Brain microvascular endothelial cell (primary cell): Measurements from ENCODE around the gene MYLK.

Experiments
- DNase-seq: peaks from one replicate; pipeline ENCODE4 v3.0.0-alpha.2; 2020
- H3K27ac ChIP-seq: fragments of 250-450 bp; sonication (Bioruptor Pico); 2 replicates; pipeline ENCODE4 v1.5.1; 2020; ENCODE audit warnings: mild to moderate bottlenecking, moderate library complexity
- H3K27me3 ChIP-seq: fragments of 250-450 bp; sonication (Bioruptor Pico); replicated peaks from 2 replicates; pipeline ENCODE4 v1.5.1; 2020; ENCODE audit warnings: mild to moderate bottlenecking
- H3K36me3 ChIP-seq: fragments of 250-450 bp; sonication (Bioruptor Pico); replicated peaks from 2 replicates; pipeline ENCODE4 v1.5.1; 2020; ENCODE audit warnings: mild to moderate bottlenecking
- H3K4me3 ChIP-seq: 2 replicates; pipeline ENCODE4 v1.5.1; 2011; ENCODE audit warnings: low read depth, mild to moderate bottlenecking, control low read depth, low read length, moderate library complexity
- in situ Hi-C: cut with HindIII; loops from 2 replicates; pipeline ENCODE4 v1.10.0; 2017; ENCODE audit warnings: low sequenced_read_pairs, low pct_ligation_motif_present
- TF ChIP-seq, protein P1 (sequence below): IDR thresholded peaks from 2 replicates; pipeline ENCODE4 v1.5.1; 2011; ENCODE audit warnings: low read depth, mild to moderate bottlenecking, moderate library complexity, low read length, control low read depth, inconsistent platforms; ENCODE audit errors: missing control alignments

MYLK gene

DNA sequence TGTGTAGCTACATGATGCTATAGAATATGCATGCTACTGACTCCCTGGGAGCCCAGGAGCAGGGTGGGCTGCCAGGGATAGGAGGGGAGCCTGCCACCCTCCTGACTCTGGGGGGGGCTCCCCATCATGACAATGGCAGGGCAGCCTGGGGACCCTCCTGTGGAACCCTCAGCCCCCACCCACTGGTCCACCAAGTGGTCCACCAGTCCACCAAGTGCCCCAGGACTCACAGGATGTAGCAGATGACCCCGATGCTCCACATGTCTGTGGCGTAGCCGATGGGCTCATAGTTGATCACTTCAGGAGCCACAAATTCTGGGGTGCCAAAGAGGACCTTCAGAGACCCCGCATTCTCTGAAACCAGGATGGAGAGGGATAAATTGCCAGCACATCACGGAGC is 246.3 kb downstream of the MYLK start:
- TF ChIP-seq, protein P1, sequence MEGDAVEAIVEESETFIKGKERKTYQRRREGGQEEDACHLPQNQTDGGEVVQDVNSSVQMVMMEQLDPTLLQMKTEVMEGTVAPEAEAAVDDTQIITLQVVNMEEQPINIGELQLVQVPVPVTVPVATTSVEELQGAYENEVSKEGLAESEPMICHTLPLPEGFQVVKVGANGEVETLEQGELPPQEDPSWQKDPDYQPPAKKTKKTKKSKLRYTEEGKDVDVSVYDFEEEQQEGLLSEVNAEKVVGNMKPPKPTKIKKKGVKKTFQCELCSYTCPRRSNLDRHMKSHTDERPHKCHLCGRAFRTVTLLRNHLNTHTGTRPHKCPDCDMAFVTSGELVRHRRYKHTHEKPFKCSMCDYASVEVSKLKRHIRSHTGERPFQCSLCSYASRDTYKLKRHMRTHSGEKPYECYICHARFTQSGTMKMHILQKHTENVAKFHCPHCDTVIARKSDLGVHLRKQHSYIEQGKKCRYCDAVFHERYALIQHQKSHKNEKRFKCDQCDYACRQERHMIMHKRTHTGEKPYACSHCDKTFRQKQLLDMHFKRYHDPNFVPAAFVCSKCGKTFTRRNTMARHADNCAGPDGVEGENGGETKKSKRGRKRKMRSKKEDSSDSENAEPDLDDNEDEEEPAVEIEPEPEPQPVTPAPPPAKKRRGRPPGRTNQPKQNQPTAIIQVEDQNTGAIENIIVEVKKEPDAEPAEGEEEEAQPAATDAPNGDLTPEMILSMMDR = no peak
- H3K27ac ChIP-seq = no peak overlapping the region
- no peaks in the 10 kb centered on the region for H3K36me3 ChIP-seq
- no peak overlapping the region for H3K4me3 ChIP-seq
- in situ Hi-C loops = no loop called here
- no peak for DNase-seq
- H3K27me3 ChIP-seq = no peaks in the 10 kb centered on the region

DNA sequence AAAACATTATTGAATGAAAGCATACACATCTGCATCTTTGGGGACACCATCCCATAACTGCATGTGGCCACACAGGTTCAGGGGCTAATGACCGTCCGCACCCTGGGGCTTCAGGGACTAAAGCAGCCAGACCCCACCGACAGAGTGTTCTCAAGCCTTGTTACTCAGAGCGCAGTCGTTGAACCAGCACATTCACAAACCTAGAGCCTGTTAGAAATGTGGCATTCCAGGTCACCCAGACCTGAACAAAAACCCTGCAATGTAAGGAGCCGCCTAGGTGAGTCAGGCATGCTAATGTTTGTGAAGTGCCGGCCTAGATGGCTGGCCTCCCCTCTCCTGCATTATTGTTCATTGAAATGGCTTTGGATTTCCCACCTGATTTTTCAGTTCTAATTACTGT is 247.0 kb downstream of the MYLK start:
- TF ChIP-seq, protein P1 = no peak
- Histone ChIP-seq H3K27me3 (no peaks in the 10 kb centered on the region), H3K4me3 (no peak overlapping the region), H3K36me3 (no peaks in the 10 kb centered on the region), H3K27ac (no peak overlapping the region)
- in situ Hi-C loops = no loop called here
- no peak for DNase-seq

DNA sequence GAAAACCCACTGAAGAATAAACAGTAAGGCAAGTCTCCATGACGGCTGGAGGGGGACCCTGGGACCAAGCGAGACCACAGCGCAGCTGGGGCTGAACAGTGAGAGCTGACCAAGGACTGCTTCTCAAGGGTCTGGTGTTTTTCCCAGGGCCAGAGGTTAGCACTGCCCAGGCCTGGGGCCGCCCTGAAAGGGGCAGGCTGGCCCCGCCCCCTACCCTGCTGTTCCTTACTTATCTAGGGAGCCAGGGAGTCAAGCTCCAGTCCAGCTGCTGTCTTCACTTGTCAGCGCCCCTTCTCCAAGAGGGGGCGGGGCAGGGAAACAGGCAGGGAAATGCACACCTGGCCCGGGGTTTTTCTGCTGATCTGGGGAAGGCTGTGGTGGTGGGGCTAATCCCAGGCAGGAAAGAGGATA is 247.7 kb downstream of the MYLK start:
- Histone ChIP-seq H3K36me3 (no peaks in the 10 kb centered on the region), H3K4me3 (no peak overlapping the region), H3K27me3 (no peaks in the 10 kb centered on the region), H3K27ac (no peak overlapping the region)
- in situ Hi-C loops = no loop called here
- no peak for DNase-seq
- TF ChIP-seq, protein P1 = no peak

DNA sequence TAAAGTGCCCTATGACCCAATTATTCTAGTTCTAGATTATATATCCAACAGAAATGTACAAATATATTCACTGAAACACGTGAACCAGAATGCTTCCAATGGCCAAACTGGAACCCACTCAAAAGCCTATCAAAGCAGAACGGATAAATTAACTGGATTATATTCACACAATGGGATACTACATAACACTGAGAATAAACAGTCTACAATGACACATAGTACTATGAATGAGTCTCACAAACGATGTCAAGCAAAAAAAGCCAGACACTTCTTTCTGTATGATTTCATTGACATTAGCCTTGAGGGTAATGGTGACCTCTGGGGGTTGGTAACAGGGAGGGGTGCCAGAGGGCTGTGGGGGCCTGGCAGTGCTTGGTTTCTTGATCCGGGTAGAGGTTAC is 248.4 kb downstream of the MYLK start:
- Histone ChIP-seq H3K36me3 (no peaks in the 10 kb centered on the region), H3K27ac (no peak overlapping the region), H3K27me3 (no peaks in the 10 kb centered on the region), H3K4me3 (no peak overlapping the region)
- TF ChIP-seq, protein P1 = no peak
- DNase-seq = no peak
- in situ Hi-C loops = no loop called here

GRCh38 chr3:123635217-123635616 is 248.9 kb downstream of the MYLK start:
- Histone ChIP-seq H3K36me3 (no peaks in the 10 kb centered on the region), H3K27ac (no peak overlapping the region), H3K27me3 (no peaks in the 10 kb centered on the region), H3K4me3 (no peak overlapping the region)
- DNase-seq = no peak
- in situ Hi-C loops = no loop called here
- TF ChIP-seq, protein P1 = no peak
